Suprapubic skin (tissue), 4 donors: ENCODE results near the gene PTK7. TPM values are rescaled to one million over a fixed set of nuclear protein-coding genes. Genes with fewer than 3 reads are reported as not detected.

Experiments
- DNase-seq, 2 donors: peaks; one replicate each; pipeline ENCODE4 v3.0.0-alpha.2; 2019; ENCODE audit warnings: low spot score in 2 of 2
- H3K27ac ChIP-seq: fragments of 200-600 bp; sonication (generic); one replicate; pipeline ENCODE4 v1.5.1; 2019
- H3K27me3 ChIP-seq: fragments of 200-600 bp; sonication (generic); one replicate; pipeline ENCODE4 v1.5.1; 2019
- H3K36me3 ChIP-seq: fragments of 200-600 bp; sonication (generic); one replicate; pipeline ENCODE4 v1.5.1; 2019
- H3K4me1 ChIP-seq: fragments of 200-600 bp; sonication (generic); one replicate; pipeline ENCODE4 v1.5.1; 2019
- H3K4me3 ChIP-seq: fragments of 200-600 bp; sonication (generic); one replicate; pipeline ENCODE4 v1.5.1; 2019; ENCODE audit warnings: mild to moderate bottlenecking
- H3K9me3 ChIP-seq: fragments of 200-600 bp; sonication (generic); one replicate; pipeline ENCODE4 v1.5.1; 2019
- EP300 ChIP-seq: sonication (generic); formaldehyde crosslinking; IDR thresholded peaks from one replicate; pipeline ENCODE4 v1.6.1; 2017; ENCODE audit warnings: antibody characterized with exemption
- POLR2A ChIP-seq, 2 donors: fragments of 450-650 bp; IDR thresholded peaks; one replicate each; pipeline ENCODE4 v1.6.1; 2017; ENCODE audit warnings: antibody characterized with exemption in 2 of 2, mild to moderate bottlenecking in 2 of 2, moderate library complexity in 2 of 2
- POLR2AphosphoS5 ChIP-seq, 3 donors: sonication (generic); formaldehyde crosslinking; IDR thresholded peaks; one replicate each; pipeline ENCODE4 v1.6.1; 2017; ENCODE audit warnings: antibody characterized with exemption in 3 of 3
- WGBS: methylation state at CpG from one replicate; pipeline ENCODE4 v1.1.5; 2018; 5-methylcytosine and 5-hydroxymethylcytosine counted together
- total RNA-seq, 4 donors: library from RNA; depleted of rRNA; stranded (reverse); fragments of >200 nt; gene quantifications; one replicate each; pipeline ENCODE4 v1.1.0, GENCODE V29; 2016
- TF ChIP-seq, protein P1 (sequence below), 2 donors: fragments of 200-600 bp in 1 of 2; fragments of 450-650 bp in 1 of 2; sonication (generic) in 1 of 2; IDR thresholded peaks; one replicate each; pipeline ENCODE4 v1.5.1; 2016 to 2019; ENCODE audit warnings: antibody characterized with exemption in 2 of 2, mild to moderate bottlenecking in 1 of 2, moderate library complexity in 1 of 2

PTK7 gene
- total RNA-seq, 4 donors from 2014 or later: 50.4 to 71.3 (median 66.3) TPM

DNA sequence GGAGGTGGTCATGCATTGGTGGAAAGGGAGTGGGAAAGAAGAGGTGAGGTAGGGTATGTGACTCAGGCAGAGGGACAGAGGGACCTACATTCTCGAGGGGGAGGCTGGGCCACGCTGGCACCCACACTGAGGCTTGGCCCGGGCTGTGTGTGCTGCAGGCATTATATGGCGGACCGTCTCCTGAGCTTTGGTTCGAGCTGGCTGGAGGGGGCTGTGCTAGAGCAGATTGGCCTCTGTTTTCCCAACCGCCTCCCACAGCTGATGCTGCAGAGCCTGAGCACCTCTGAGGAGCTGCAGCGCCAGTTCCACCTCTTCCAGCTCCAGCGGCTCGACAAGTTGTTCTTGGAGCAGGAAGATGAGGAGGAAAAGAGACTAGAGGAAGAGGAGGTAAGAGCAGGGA lies 129.7 kb downstream of the PTK7 start:
- Histone ChIP-seq H3K36me3 (peaks cover 36% of the 10 kb centered on the region), H3K27ac (no peak overlapping the region), H3K4me1 (no peaks in the 10 kb centered on the region), H3K27me3 (no peaks in the 10 kb centered on the region), H3K9me3 (no peaks in the 10 kb centered on the region), H3K4me3 (no peak overlapping the region)
- WGBS: 93% methylated on average over 10 of the region's 10 CpGs
- TF ChIP-seq, protein P1, sequence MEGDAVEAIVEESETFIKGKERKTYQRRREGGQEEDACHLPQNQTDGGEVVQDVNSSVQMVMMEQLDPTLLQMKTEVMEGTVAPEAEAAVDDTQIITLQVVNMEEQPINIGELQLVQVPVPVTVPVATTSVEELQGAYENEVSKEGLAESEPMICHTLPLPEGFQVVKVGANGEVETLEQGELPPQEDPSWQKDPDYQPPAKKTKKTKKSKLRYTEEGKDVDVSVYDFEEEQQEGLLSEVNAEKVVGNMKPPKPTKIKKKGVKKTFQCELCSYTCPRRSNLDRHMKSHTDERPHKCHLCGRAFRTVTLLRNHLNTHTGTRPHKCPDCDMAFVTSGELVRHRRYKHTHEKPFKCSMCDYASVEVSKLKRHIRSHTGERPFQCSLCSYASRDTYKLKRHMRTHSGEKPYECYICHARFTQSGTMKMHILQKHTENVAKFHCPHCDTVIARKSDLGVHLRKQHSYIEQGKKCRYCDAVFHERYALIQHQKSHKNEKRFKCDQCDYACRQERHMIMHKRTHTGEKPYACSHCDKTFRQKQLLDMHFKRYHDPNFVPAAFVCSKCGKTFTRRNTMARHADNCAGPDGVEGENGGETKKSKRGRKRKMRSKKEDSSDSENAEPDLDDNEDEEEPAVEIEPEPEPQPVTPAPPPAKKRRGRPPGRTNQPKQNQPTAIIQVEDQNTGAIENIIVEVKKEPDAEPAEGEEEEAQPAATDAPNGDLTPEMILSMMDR (IDR thresholded peaks at IDR 0.05): no peak
- TF ChIP-seq POLR2A (IDR thresholded peaks at IDR 0.05) (no peak), POLR2AphosphoS5 (IDR thresholded peaks at IDR 0.05) (no peak), EP300 (no peak)
- peak in 1 of 2 donors; percentile 77 for DNase-seq

DNA sequence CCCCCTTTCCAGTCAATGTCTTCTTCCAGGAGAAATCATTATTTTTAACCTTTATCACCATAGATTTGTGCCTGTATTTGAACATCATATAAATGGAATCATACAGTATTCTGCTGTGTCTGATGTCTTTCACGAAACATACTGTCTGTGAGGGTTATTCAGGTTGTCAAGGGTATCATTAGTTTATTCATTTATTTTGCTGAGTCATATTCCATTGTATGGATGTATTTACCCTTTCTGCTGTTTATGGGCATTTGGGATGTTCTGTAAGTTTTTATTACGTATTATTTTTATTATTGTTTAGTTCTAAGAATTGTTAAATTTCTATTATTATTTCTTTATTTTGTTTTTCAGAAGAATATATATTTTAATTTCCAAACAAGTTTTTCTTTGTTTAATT lies 131.2 kb downstream of the PTK7 start:
- H3K4me3 ChIP-seq: no peak overlapping the region
- WGBS: 91% methylated on average over 2 of the region's 2 CpGs
- H3K27ac ChIP-seq: no peak overlapping the region
- TF ChIP-seq, protein P1 (IDR thresholded peaks at IDR 0.05): no peak
- no peak for TF ChIP-seq EP300
- TF ChIP-seq POLR2AphosphoS5 (IDR thresholded peaks at IDR 0.05): no peak
- TF ChIP-seq POLR2A (IDR thresholded peaks at IDR 0.05): no peak
- no peaks in the 10 kb centered on the region for H3K4me1 ChIP-seq
- H3K36me3 ChIP-seq: peaks cover 28% of the 10 kb centered on the region
- no peak for DNase-seq
- H3K9me3 ChIP-seq: no peaks in the 10 kb centered on the region
- no peaks in the 10 kb centered on the region for H3K27me3 ChIP-seq

Other genes with a start within 250 kb of the PTK7 start
- gene RPL7L1, start 196.7 kb upstream of the PTK7 start, total RNA-seq: 100 to 1,000 TPM in 1 of 4 donors, 10 to 100 TPM in 3; 76.8 to 112 (median 86.4) TPM
- not detected for gene PTCRA, start 160.3 kb upstream of the PTK7 start, total RNA-seq
- 10 to 100 TPM; 19.0 to 26.4 (median 23.2) TPM for gene CNPY3, start 146.8 kb upstream of the PTK7 start, total RNA-seq
- 1 to 10 TPM in 1 of 4 donors, under 1 TPM in 1, not detected in 2; 0.79 to 3.7 TPM for gene GNMT, start 115.6 kb upstream of the PTK7 start, total RNA-seq
- 10 to 100 TPM; 18.6 to 48.0 (median 22.8) TPM for gene PEX6, start 97.1 kb upstream of the PTK7 start, total RNA-seq
- gene PPP2R5D, start 91.7 kb upstream of the PTK7 start, total RNA-seq: 10 to 100 TPM; 35.1 to 51.9 (median 41.6) TPM
- 10 to 100 TPM; 41.2 to 65.8 (median 61.5) TPM for gene MEA1, start 62.4 kb upstream of the PTK7 start, total RNA-seq
- 10 to 100 TPM; 49.3 to 86.1 (median 63.1) TPM for gene KLHDC3, start 62.1 kb upstream of the PTK7 start, total RNA-seq
- gene RRP36, start 54.7 kb upstream of the PTK7 start, total RNA-seq: 10 to 100 TPM; 30.8 to 66.6 (median 53.6) TPM
- 10 to 100 TPM; 12.3 to 22.2 (median 15.5) TPM for gene CUL7, start 22.5 kb upstream of the PTK7 start, total RNA-seq
- 10 to 100 TPM; 21.2 to 38.1 (median 25.9) TPM for gene MRPL2, start 16.9 kb upstream of the PTK7 start, total RNA-seq
- gene KLC4, start 16.7 kb upstream of the PTK7 start, total RNA-seq: 10 to 100 TPM; 15.0 to 45.9 (median 24.4) TPM
- 10 to 100 TPM; 19.6 to 33.2 (median 28.9) TPM for gene SRF, start 95.0 kb downstream of the PTK7 start, total RNA-seq
- 100 to 1,000 TPM in 2 of 4 donors, 10 to 100 TPM in 2; 51.8 to 130 (median 92.4) TPM for gene CUL9, start 105.9 kb downstream of the PTK7 start, total RNA-seq
- 10 to 100 TPM; 21.9 to 88.4 (median 74.4) TPM for gene DNPH1, start 153.2 kb downstream of the PTK7 start, total RNA-seq
- not detected for gene TTBK1, start 167.2 kb downstream of the PTK7 start, total RNA-seq
- gene SLC22A7, start 221.9 kb downstream of the PTK7 start, total RNA-seq: not detected
- 1 to 10 TPM in 3 of 4 donors, not detected in 1; 2.2 to 3.4 (median 2.6) TPM for gene CRIP3, start 232.5 kb downstream of the PTK7 start, total RNA-seq